Osteoblast (primary cell): ENCODE results near the gene SLC39A11. TPM values are rescaled to one million over a fixed set of nuclear protein-coding genes. Genes with fewer than 3 reads are reported as not detected.
"Not testable (repeated sequence)": the region's sequence is repeated elsewhere in the genome, so short reads cannot be mapped to it uniquely, and the experiment has no call there.

ENCODE experiments used
- DNase-seq: peaks from one replicate; pipeline ENCODE4 v3.0.0; 2011; ENCODE audit warnings: low spot score, mixed read lengths; ENCODE audit not compliant: insufficient read length; ENCODE audit errors: missing footprints
- H2AFZ ChIP-seq: 2 replicates; pipeline ENCODE4 v1.6.0; 2011; ENCODE audit warnings: mild to moderate bottlenecking, low read length
- H3K27ac ChIP-seq: 2 replicates; pipeline ENCODE4 v1.5.1; 2011; ENCODE audit warnings: mild to moderate bottlenecking, low read depth, low read length, moderate library complexity
- H3K27me3 ChIP-seq: 2 replicates; pipeline ENCODE4 v1.6.0; 2012; ENCODE audit warnings: mild to moderate bottlenecking, control low read depth, inconsistent platforms, low read length, moderate library complexity; ENCODE audit not compliant: insufficient read depth
- H3K36me3 ChIP-seq: 2 replicates; pipeline ENCODE4 v1.5.1; 2011; ENCODE audit warnings: mild to moderate bottlenecking, low read length, control low read depth, moderate library complexity; ENCODE audit not compliant: insufficient read depth
- H3K4me1 ChIP-seq: 2 replicates; pipeline ENCODE4 v1.5.1; 2011; ENCODE audit warnings: mild to moderate bottlenecking, low read length, control low read depth, moderate library complexity; ENCODE audit not compliant: insufficient read depth
- H3K4me2 ChIP-seq: 2 replicates; pipeline ENCODE4 v1.6.0; 2011; ENCODE audit warnings: mild to moderate bottlenecking, low read length; ENCODE audit not compliant: insufficient read depth
- H3K4me3 ChIP-seq: fragments of 200-600 bp; sonication (generic); 3 replicates; pipeline ENCODE4 v1.5.1; 2012; ENCODE audit warnings: mild to moderate bottlenecking, low read length, inconsistent platforms; ENCODE audit not compliant: insufficient read depth
- H3K79me2 ChIP-seq: 2 replicates; pipeline ENCODE4 v1.6.0; 2012; ENCODE audit warnings: mild to moderate bottlenecking, low read length, control low read depth, inconsistent platforms; ENCODE audit not compliant: insufficient read depth
- H3K9me3 ChIP-seq: 2 replicates; pipeline ENCODE4 v1.5.1; 2011; ENCODE audit warnings: low read depth, low read length, control low read depth
- H4K20me1 ChIP-seq: 2 replicates; pipeline ENCODE4 v1.6.0; 2012; ENCODE audit warnings: mild to moderate bottlenecking, low read length, control low read depth; ENCODE audit not compliant: insufficient read depth
- total RNA-seq: library from RNA; depleted of rRNA; stranded (reverse); fragments of >200 nt; gene quantifications from 2 replicates; pipeline ENCODE4 v1.2.3, GENCODE V29; 2012
- TF ChIP-seq, protein P1 (sequence below): IDR thresholded peaks from 2 replicates; pipeline ENCODE4 v1.5.1; 2011; ENCODE audit warnings: mild to moderate bottlenecking, low read depth, low read length, moderate library complexity; ENCODE audit errors: extremely low read depth

The SLC39A11 gene
- total RNA-seq, 1 donor, result 27.1 TPM

- no peaks in the 10 kb centered on the region for H4K20me1 ChIP-seq
- H3K4me2 ChIP-seq, result no peak overlapping the region
- H3K27me3 ChIP-seq, result no peaks in the 10 kb centered on the region
- no peaks in the 10 kb centered on the region for H3K36me3 ChIP-seq
- no peak overlapping the region for H2AFZ ChIP-seq
- TF ChIP-seq, protein P1, sequence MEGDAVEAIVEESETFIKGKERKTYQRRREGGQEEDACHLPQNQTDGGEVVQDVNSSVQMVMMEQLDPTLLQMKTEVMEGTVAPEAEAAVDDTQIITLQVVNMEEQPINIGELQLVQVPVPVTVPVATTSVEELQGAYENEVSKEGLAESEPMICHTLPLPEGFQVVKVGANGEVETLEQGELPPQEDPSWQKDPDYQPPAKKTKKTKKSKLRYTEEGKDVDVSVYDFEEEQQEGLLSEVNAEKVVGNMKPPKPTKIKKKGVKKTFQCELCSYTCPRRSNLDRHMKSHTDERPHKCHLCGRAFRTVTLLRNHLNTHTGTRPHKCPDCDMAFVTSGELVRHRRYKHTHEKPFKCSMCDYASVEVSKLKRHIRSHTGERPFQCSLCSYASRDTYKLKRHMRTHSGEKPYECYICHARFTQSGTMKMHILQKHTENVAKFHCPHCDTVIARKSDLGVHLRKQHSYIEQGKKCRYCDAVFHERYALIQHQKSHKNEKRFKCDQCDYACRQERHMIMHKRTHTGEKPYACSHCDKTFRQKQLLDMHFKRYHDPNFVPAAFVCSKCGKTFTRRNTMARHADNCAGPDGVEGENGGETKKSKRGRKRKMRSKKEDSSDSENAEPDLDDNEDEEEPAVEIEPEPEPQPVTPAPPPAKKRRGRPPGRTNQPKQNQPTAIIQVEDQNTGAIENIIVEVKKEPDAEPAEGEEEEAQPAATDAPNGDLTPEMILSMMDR, result no peak
- no peak overlapping the region for H3K4me3 ChIP-seq
- no peak overlapping the region for H3K27ac ChIP-seq
- H3K4me1 ChIP-seq, result peaks cover 11% of the 10 kb centered on the region
- no peak for DNase-seq
- no peaks in the 10 kb centered on the region for H3K9me3 ChIP-seq
- H3K79me2 ChIP-seq, result no peaks in the 10 kb centered on the region
Measured at GRCh38 chr17:73098919-73099318, 6.4 kb upstream of the SLC39A11 start.

DNA sequence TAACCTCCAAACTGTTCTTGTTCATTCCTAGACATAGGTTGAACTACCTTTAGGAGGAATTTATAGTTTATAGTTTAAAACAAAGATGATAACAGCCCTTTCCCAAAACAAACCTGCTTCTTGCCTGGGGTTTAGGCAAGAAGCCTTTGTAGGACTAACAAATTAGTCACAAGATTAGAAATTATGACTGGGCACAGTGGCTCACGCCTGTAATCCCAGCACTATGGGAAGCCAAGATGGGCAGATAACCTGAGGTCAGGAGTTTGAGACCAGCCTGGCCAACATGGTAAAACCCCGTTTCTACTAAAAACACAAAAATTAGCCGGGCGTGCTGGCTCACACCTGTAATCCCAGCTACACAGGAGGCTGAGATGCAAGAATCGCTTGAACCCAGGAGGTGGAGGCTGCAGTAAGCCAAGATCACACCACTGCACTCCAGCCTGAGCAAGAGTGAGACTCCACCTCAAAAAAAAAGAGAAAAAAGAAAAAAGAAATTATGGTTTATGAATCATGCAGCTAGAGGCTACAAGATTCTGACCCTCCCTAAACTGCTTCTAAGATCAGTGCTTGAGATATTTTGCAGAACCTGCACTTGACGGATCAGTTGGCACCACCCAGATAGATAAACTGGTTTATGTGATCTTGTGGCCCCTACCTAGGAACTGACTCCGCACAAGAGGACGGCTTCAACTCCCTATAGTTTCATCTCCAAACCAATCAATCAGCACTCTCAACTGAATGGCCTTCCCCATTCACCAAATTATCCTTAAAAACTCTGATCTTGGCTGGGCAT is 5.7 kb upstream of the SLC39A11 start:
- H3K79me2 ChIP-seq, H4K20me1 ChIP-seq, H3K27ac ChIP-seq, DNase-seq, H3K4me2 ChIP-seq, H3K9me3 ChIP-seq, H2AFZ ChIP-seq, H3K4me3 ChIP-seq, H3K27me3 ChIP-seq, H3K36me3 ChIP-seq: not testable (repeated sequence)
- H3K4me1 ChIP-seq, result peaks cover 11% of the 10 kb centered on the region

DNA sequence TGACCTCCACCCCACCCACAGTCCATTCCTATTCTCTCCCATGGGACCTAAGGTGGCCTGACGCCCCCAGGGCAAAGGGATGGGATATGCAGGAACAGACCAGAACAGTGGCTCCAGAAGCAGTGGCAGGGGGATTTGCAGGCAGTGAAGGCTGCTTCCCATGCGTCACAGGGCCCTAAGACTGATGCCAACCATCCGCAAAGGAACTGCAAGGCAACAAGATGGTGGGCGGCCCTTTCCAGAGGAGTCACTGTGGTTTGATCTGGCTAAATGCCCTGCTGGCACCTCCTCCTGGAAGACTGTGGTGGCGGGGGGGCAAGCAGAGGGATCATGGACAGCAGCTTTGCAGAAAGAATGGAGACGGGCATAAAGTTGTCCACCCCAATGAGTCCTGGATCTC is 4.4 kb upstream of the SLC39A11 start:
- no peaks in the 10 kb centered on the region for H4K20me1 ChIP-seq
- H3K27ac ChIP-seq, result peak overlapping the region; percentile 14
- H3K36me3 ChIP-seq, result no peaks in the 10 kb centered on the region
- peak overlapping the region; percentile 30 for H3K4me2 ChIP-seq
- peak; percentile 43 for DNase-seq
- peaks cover 16% of the 10 kb centered on the region for H3K4me1 ChIP-seq
- H3K4me3 ChIP-seq, result no peak overlapping the region
- TF ChIP-seq, protein P1, result no peak
- no peaks in the 10 kb centered on the region for H3K27me3 ChIP-seq
- no peaks in the 10 kb centered on the region for H3K79me2 ChIP-seq
- peak overlapping the region; percentile 47 for H2AFZ ChIP-seq
- no peaks in the 10 kb centered on the region for H3K9me3 ChIP-seq

GRCh38 chr17:73096211-73096610 is 3.7 kb upstream of the SLC39A11 start:
- Histone ChIP-seq H3K27ac (peak overlapping the region; percentile 14), H4K20me1 (no peaks in the 10 kb centered on the region), H2AFZ (no peak overlapping the region), H3K27me3 (no peaks in the 10 kb centered on the region), H3K4me1 (peaks cover 22% of the 10 kb centered on the region), H3K4me3 (no peak overlapping the region), H3K9me3 (no peaks in the 10 kb centered on the region), H3K36me3 (no peaks in the 10 kb centered on the region), H3K4me2 (no peak overlapping the region), H3K79me2 (no peaks in the 10 kb centered on the region)
- TF ChIP-seq, protein P1, result no peak
- DNase-seq, result no peak
